IPS-20b (cell line): ENCODE results near the gene SLC9A5.

Experiments used
- H3K27ac ChIP-seq: one replicate; pipeline ENCODE4 v1.5.1; 2013; ENCODE audit warnings: low read length
- H3K27me3 ChIP-seq: 2 replicates; pipeline ENCODE4 v1.6.1; 2013; ENCODE audit warnings: mild to moderate bottlenecking, low read length, inconsistent platforms; ENCODE audit not compliant: insufficient read depth
- H3K36me3 ChIP-seq: 2 replicates; pipeline ENCODE4 v1.6.1; 2013; ENCODE audit warnings: low read depth, mild to moderate bottlenecking, inconsistent platforms, low read length, moderate library complexity; ENCODE audit not compliant: insufficient read depth
- H3K4me1 ChIP-seq: 2 replicates; pipeline ENCODE4 v1.6.1; 2013; ENCODE audit warnings: mild to moderate bottlenecking, control low read depth, inconsistent platforms, low read length, moderate library complexity; ENCODE audit not compliant: insufficient read depth
- H3K4me3 ChIP-seq: 2 replicates; pipeline ENCODE4 v1.5.1; 2013; ENCODE audit warnings: mild to moderate bottlenecking, low read length, inconsistent platforms
- H3K9ac ChIP-seq: 2 replicates; pipeline ENCODE4 v1.6.1; 2013; ENCODE audit warnings: low read depth, mild to moderate bottlenecking, inconsistent platforms, low read length, moderate library complexity
- H3K9me3 ChIP-seq: 2 replicates; pipeline ENCODE4 v1.6.1; 2013; ENCODE audit warnings: mild to moderate bottlenecking, low read depth, low read length, inconsistent platforms; ENCODE audit not compliant: insufficient read depth

The SLC9A5 gene

GRCh38 chr16:67244387-67245185, 4.2 kb upstream of the SLC9A5 start:
- H3K9ac ChIP-seq, result no peak overlapping the region
- H3K4me1 ChIP-seq, result peaks cover 28% of the 10 kb centered on the region
- peaks cover 3% of the 10 kb centered on the region; the same call in 1 of the 2 replicates for H3K36me3 ChIP-seq
- peak overlapping the region; percentile 90; the same call in 1 of the 2 replicates for H3K4me3 ChIP-seq
- peaks cover 21% of the 10 kb centered on the region for H3K27me3 ChIP-seq
- H3K27ac ChIP-seq, result no peak overlapping the region
- H3K9me3 ChIP-seq, result no peaks in the 10 kb centered on the region

GRCh38 chr16:67245186-67245585, 3.6 kb upstream of the SLC9A5 start:
- no peaks in the 10 kb centered on the region for H3K9me3 ChIP-seq
- no peak overlapping the region for H3K27ac ChIP-seq
- peak overlapping the region; percentile 90 for H3K4me3 ChIP-seq
- peaks cover 32% of the 10 kb centered on the region for H3K4me1 ChIP-seq
- no peaks in the 10 kb centered on the region for H3K36me3 ChIP-seq
- H3K9ac ChIP-seq, result peak overlapping the region; percentile 86; the same call in 1 of the 2 replicates
- peaks cover 27% of the 10 kb centered on the region for H3K27me3 ChIP-seq

GRCh38 chr16:67245674-67246080, 3.1 kb upstream of the SLC9A5 start:
- H3K27ac ChIP-seq, result peak overlapping the region; percentile 82
- no peaks in the 10 kb centered on the region for H3K36me3 ChIP-seq
- H3K9ac ChIP-seq, result peak overlapping the region; percentile 86; the same call in 1 of the 2 replicates
- H3K27me3 ChIP-seq, result peaks cover 32% of the 10 kb centered on the region
- H3K4me3 ChIP-seq, result peak overlapping the region; percentile 90
- H3K9me3 ChIP-seq, result no peaks in the 10 kb centered on the region
- H3K4me1 ChIP-seq, result peaks cover 32% of the 10 kb centered on the region

GRCh38 chr16:67246081-67246755, 2.6 kb upstream of the SLC9A5 start:
- H3K4me1 ChIP-seq, result peaks cover 32% of the 10 kb centered on the region
- H3K4me3 ChIP-seq, result peak overlapping the region; percentile 90
- no peaks in the 10 kb centered on the region for H3K36me3 ChIP-seq
- peaks cover 37% of the 10 kb centered on the region for H3K27me3 ChIP-seq
- peak overlapping the region; percentile 86 for H3K9ac ChIP-seq
- H3K27ac ChIP-seq, result peak overlapping the region; percentile 82
- H3K9me3 ChIP-seq, result no peaks in the 10 kb centered on the region

GRCh38 chr16:67246756-67247191, 2.0 kb upstream of the SLC9A5 start:
- Histone ChIP-seq H3K27ac (no peak overlapping the region), H3K4me1 (peaks cover 28% of the 10 kb centered on the region), H3K4me3 (peak overlapping the region; percentile 90), H3K36me3 (no peaks in the 10 kb centered on the region), H3K9ac (peak overlapping the region; percentile 86; the same call in 1 of the 2 replicates), H3K9me3 (no peaks in the 10 kb centered on the region), H3K27me3 (peaks cover 37% of the 10 kb centered on the region)

- Histone ChIP-seq H3K4me3 (peak within 1 kb of the TSS; percentile 90), H3K9ac (peak within 1 kb of the TSS; percentile 86), H3K4me1 (peaks cover 26% of the 10 kb centered on the region), H3K9me3 (no peaks in the 10 kb centered on the region), H3K36me3 (no peaks in the 10 kb centered on the region), H3K27ac (peak within 1 kb of the TSS; percentile 82), H3K27me3 (peaks cover 37% of the 10 kb centered on the region)
Observed at GRCh38 chr16:67247192-67248072, 1.3 kb upstream of the SLC9A5 start, which contains the start of gene FHOD1. FHOD1 (minus strand) TSS chr16:67247481; CDS start chr16:67247410, 71 bp downstream.

- peak overlapping the region; percentile 67; the same call in 1 of the 2 replicates for H3K9ac ChIP-seq
- H3K36me3 ChIP-seq, result no peaks in the 10 kb centered on the region
- H3K4me3 ChIP-seq, result peak overlapping the region; percentile 90
- no peak overlapping the region for H3K27ac ChIP-seq
- H3K9me3 ChIP-seq, result no peaks in the 10 kb centered on the region
- peaks cover 37% of the 10 kb centered on the region for H3K27me3 ChIP-seq
- peaks cover 26% of the 10 kb centered on the region for H3K4me1 ChIP-seq
Observed at GRCh38 chr16:67248073-67248400, 742 bp upstream of the SLC9A5 start.

- Histone ChIP-seq H3K36me3 (no peaks in the 10 kb centered on the region), H3K9ac (peak overlapping the region; percentile 67; the same call in 1 of the 2 replicates), H3K27me3 (peaks cover 37% of the 10 kb centered on the region), H3K27ac (no peak overlapping the region), H3K9me3 (no peaks in the 10 kb centered on the region), H3K4me1 (peaks cover 26% of the 10 kb centered on the region), H3K4me3 (peak overlapping the region; percentile 90)
Observed at GRCh38 chr16:67249178-67250044, 632 bp downstream of the SLC9A5 start.

GRCh38 chr16:67250045-67250327, 1.2 kb downstream of the SLC9A5 start:
- H3K9me3 ChIP-seq, result no peaks in the 10 kb centered on the region
- H3K27me3 ChIP-seq, result peaks cover 37% of the 10 kb centered on the region
- H3K4me1 ChIP-seq, result peaks cover 24% of the 10 kb centered on the region
- no peaks in the 10 kb centered on the region for H3K36me3 ChIP-seq
- no peak overlapping the region for H3K4me3 ChIP-seq
- no peak overlapping the region for H3K27ac ChIP-seq
- no peak overlapping the region for H3K9ac ChIP-seq

- no peak overlapping the region for H3K4me3 ChIP-seq
- H3K9ac ChIP-seq, result no peak overlapping the region
- H3K4me1 ChIP-seq, result peaks cover 12% of the 10 kb centered on the region
Observed at GRCh38 chr16:67252609-67253497, 4.1 kb downstream of the SLC9A5 start.

More at GRCh38 chr16:67252609-67253497, 4.1 kb downstream of the SLC9A5 start:
- Histone ChIP-seq H3K36me3 (no peaks in the 10 kb centered on the region), H3K27ac (no peak overlapping the region), H3K27me3 (peaks cover 33% of the 10 kb centered on the region), H3K9me3 (no peaks in the 10 kb centered on the region)
